OCI-LY1 (cell line): ENCODE results near the gene PHF10.

ENCODE experiments used
- H2AFZ ChIP-seq: fragments of 200-600 bp; sonication (generic), shearing (Covaris generic); 2 replicates; pipeline ENCODE4 v1.6.0; 2014; ENCODE audit warnings: antibody characterized with exemption, mild to moderate bottlenecking, low read length
- H3F3A ChIP-seq: fragments of 200-600 bp; sonication (generic), shearing (Covaris generic); 2 replicates; pipeline ENCODE4 v1.6.0; 2014; ENCODE audit warnings: mild to moderate bottlenecking, antibody characterized with exemption, low read length, moderate library complexity; ENCODE audit not compliant: insufficient read depth
- H3K27ac ChIP-seq: fragments of 200-600 bp; sonication (generic); 2 replicates; pipeline ENCODE4 v1.5.1; 2014; ENCODE audit warnings: low read length, mixed run types, mild to moderate bottlenecking, low read depth; ENCODE audit not compliant: poor library complexity, severe bottlenecking
- H3K27me3 ChIP-seq: fragments of 200-600 bp; sonication (generic); 2 replicates; pipeline ENCODE4 v1.6.0; 2014; ENCODE audit warnings: antibody characterized with exemption, mild to moderate bottlenecking, low read length, moderate library complexity; ENCODE audit not compliant: insufficient read depth
- H3K36me3 ChIP-seq: fragments of 200-600 bp; sonication (generic); 2 replicates; pipeline ENCODE4 v1.6.1; 2014; ENCODE audit warnings: mild to moderate bottlenecking, antibody characterized with exemption, low read length, moderate library complexity, mixed read lengths; ENCODE audit not compliant: insufficient read depth
- H3K4me1 ChIP-seq: fragments of 200-600 bp; sonication (generic); 2 replicates; pipeline ENCODE4 v1.5.1; 2014; ENCODE audit warnings: mild to moderate bottlenecking, low read length, moderate library complexity; ENCODE audit not compliant: insufficient read depth, severe bottlenecking
- H3K4me2 ChIP-seq: fragments of 200-600 bp; sonication (generic), shearing (Covaris generic); 2 replicates; pipeline ENCODE4 v1.6.1; 2014; ENCODE audit warnings: low read length
- H3K4me3 ChIP-seq: fragments of 200-600 bp; sonication (generic); 2 replicates; pipeline ENCODE4 v1.5.1; 2014; ENCODE audit warnings: low read length, low read depth, mild to moderate bottlenecking, mixed read lengths; ENCODE audit not compliant: poor library complexity, severe bottlenecking
- H3K79me2 ChIP-seq: fragments of 200-600 bp; shearing (Covaris generic); 2 replicates; pipeline ENCODE4 v1.6.1; 2016; ENCODE audit warnings: mixed run types, low read length, mixed read lengths; ENCODE audit not compliant: insufficient read depth
- H3K9ac ChIP-seq: fragments of 200-600 bp; sonication (generic), shearing (Covaris generic); 2 replicates; pipeline ENCODE4 v1.6.1; 2014; ENCODE audit warnings: mild to moderate bottlenecking, low read length, mixed read lengths
- H3K9me2 ChIP-seq: fragments of 200-600 bp; sonication (generic), shearing (Covaris generic); 2 replicates; pipeline ENCODE4 v1.6.1; 2014; ENCODE audit warnings: low read depth, mild to moderate bottlenecking, low read length, mixed read lengths
- H3K9me3 ChIP-seq: fragments of 200-600 bp; shearing (Covaris generic); 2 replicates; pipeline ENCODE4 v1.6.1; 2014; ENCODE audit warnings: low read length, mixed read lengths
- H4K20me1 ChIP-seq: fragments of 200-600 bp; sonication (generic), shearing (Covaris generic); 2 replicates; pipeline ENCODE4 v1.6.0; 2016; ENCODE audit warnings: mild to moderate bottlenecking, low read length; ENCODE audit not compliant: insufficient read depth
- CTCF ChIP-seq: fragments of 200-600 bp; sonication (generic), shearing (Covaris generic); IDR thresholded peaks from 2 replicates; pipeline ENCODE4 v1.5.1; 2017; ENCODE audit warnings: mild to moderate bottlenecking, antibody characterized with exemption, low read length, moderate library complexity, mixed read lengths
- EZH2 ChIP-seq: fragments of 200-600 bp; sonication (generic), shearing (Covaris generic); IDR thresholded peaks from 2 replicates; pipeline ENCODE4 v1.8.0; 2017; ENCODE audit warnings: borderline replicate concordance, mixed run types, mild to moderate bottlenecking, antibody characterized with exemption, low read length, moderate library complexity, mixed read lengths

The PHF10 gene

DNA sequence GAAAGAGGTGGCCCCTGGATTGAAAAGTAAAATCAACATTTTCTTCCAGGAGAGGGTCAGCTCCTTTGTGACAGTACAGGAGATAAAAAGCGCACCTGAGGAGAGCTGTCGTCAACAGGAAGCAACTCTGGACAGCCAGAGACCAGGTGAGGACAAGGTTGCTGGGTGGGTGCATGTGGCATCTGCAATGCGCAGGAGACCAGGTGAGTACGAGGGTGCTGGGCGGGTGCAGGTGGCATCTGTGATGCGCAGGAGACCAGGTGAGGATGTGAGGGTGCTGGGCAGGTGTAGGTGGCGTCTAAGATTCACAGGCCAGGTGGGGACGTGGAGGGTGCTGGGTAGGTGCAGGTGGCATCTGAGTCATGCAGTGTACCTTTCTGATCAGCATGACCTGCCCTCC, 60.8 kb downstream of the PHF10 start:
- Histone ChIP-seq H3K4me1 (no peaks in the 10 kb centered on the region), H3K4me3 (no peak overlapping the region), H3K9ac (no peak overlapping the region), H3K9me2 (no peaks in the 10 kb centered on the region), H4K20me1 (no peaks in the 10 kb centered on the region), H3K79me2 (no peaks in the 10 kb centered on the region), H3F3A (no peaks in the 10 kb centered on the region), H3K27me3 (no peaks in the 10 kb centered on the region), H3K27ac (no peak overlapping the region), H2AFZ (no peak overlapping the region), H3K36me3 (peaks cover 79% of the 10 kb centered on the region), H3K9me3 (no peaks in the 10 kb centered on the region), H3K4me2 (no peak overlapping the region)
- TF ChIP-seq CTCF (no peak), EZH2 (no peak)

DNA sequence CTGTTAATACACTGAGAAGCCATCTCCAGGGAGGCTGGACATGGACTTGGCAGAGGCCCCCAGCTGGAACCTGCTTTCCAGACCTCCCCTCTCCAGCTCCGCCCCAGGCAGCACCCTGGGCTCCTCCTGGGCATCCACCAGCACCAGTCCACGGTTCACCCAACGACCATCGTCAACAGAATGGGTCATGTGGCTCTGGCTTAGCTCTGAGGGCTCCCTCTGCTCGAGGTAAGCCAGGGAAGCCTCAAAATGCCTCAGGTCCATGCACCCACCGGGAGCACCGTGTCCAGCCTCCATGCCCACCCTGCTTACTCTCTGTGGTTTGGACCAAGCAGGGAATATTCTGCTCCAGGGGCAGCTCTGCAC, 62.9 kb downstream of the PHF10 start:
- no peak overlapping the region for H3K27ac ChIP-seq
- no peaks in the 10 kb centered on the region for H3K9me2 ChIP-seq
- TF ChIP-seq CTCF (no peak), EZH2 (no peak)
- no peaks in the 10 kb centered on the region for H3K9me3 ChIP-seq
- no peaks in the 10 kb centered on the region for H3K4me1 ChIP-seq
- H3K79me2 ChIP-seq, result no peaks in the 10 kb centered on the region
- no peak overlapping the region for H3K4me2 ChIP-seq
- no peak overlapping the region for H3K9ac ChIP-seq
- no peak overlapping the region for H2AFZ ChIP-seq
- no peak overlapping the region for H3K4me3 ChIP-seq
- no peaks in the 10 kb centered on the region for H3F3A ChIP-seq
- H3K36me3 ChIP-seq, result peaks cover 79% of the 10 kb centered on the region
- no peaks in the 10 kb centered on the region for H3K27me3 ChIP-seq
- no peaks in the 10 kb centered on the region for H4K20me1 ChIP-seq

DNA sequence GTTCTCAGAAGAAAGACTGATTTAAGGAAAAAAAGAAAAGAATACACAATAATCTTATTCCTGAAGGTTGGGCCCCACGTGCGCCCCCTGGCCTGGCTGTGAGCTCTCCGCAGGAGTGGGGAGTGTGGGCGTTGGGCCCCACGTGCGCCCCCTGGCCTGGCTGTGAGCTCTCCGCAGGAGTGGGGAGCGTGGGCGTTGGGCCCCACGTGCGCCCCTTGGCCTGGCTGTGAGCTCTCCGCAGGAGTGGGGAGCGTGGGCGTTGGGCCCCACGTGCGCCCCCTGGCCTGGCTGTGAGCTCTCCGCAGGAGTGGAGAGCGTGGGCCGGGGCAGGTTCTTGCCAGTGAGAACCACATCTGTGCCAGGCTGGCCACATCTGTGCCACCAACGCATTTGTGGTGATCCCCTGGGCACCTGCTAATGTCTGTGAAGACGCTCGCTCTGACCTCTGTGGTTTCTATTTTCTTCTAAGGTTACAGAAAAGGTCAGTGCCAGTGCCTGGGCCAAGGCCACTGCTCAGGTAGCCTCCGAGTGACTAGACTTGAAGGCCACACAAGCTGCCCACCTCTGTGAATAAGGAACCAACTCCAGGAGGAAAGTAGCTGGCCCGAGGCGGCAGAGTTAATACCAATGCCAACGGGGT, 63.4 kb downstream of the PHF10 start:
- Histone ChIP-seq H3K36me3 (peaks cover 79% of the 10 kb centered on the region), H3K9me2 (no peaks in the 10 kb centered on the region), H3K4me3 (no peak overlapping the region), H3K79me2 (no peaks in the 10 kb centered on the region), H4K20me1 (no peaks in the 10 kb centered on the region), H2AFZ (no peak overlapping the region), H3K9me3 (no peaks in the 10 kb centered on the region; the same call in 1 of the 2 replicates), H3K9ac (no peak overlapping the region), H3F3A (no peaks in the 10 kb centered on the region), H3K27me3 (no peaks in the 10 kb centered on the region), H3K27ac (no peak overlapping the region), H3K4me1 (no peaks in the 10 kb centered on the region), H3K4me2 (no peak overlapping the region)
- TF ChIP-seq CTCF, result no peak
- no peak for TF ChIP-seq EZH2
